NCI-H146 treated with DMSO at 0.1 percent for 48 hours (cell line): ENCODE data around the gene PRKN.
A peak's percentile ranks its signal among the peaks of the same experiment; 100 is the strongest.

Source experiments
- DNase-seq: peaks from one replicate; lab custom pipeline; 2025; ENCODE audit not compliant: unreplicated experiment; lab: John Stamatoyannopoulos, UW

The PRKN gene

DNA sequence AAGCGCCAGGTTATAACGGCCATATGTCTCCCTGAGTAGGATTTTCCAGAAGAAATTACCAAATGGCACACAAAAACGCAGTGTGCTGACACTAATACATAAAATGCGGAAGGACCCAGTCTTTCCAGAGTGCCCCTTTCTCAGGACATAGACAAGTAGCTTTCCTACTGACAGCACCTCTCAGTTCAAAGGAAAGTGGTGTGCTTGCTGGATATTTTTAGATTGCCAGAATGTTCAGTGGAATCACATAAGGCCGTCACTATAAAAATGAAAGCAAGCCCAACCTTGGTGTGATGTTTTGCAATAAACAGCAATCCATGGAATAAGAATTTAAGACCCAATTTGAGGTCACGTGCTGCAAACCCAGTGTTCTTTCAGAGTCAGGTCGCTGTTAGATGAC, 1318.2 kb downstream of the PRKN start:
- DNase-seq: no peak

DNA sequence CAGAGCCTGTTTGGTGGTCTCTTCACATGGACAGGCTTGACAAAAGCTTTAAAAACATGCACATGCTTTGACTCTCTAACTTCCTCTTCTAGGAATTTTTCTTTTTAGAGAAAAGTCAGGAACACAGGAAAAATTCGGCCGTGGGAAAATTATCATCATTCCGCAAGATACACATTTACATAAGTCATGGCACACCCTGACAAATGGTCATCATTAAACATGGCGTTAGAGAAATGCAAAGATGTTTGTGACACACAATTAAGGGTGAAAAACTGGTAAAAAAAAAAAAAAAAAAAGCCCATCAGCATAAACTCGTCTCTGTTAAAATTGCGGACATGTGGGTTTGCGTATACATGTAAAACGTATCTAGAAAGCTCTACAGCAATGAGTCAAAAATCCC, 1319.5 kb downstream of the PRKN start:
- DNase-seq: no peak

DNA sequence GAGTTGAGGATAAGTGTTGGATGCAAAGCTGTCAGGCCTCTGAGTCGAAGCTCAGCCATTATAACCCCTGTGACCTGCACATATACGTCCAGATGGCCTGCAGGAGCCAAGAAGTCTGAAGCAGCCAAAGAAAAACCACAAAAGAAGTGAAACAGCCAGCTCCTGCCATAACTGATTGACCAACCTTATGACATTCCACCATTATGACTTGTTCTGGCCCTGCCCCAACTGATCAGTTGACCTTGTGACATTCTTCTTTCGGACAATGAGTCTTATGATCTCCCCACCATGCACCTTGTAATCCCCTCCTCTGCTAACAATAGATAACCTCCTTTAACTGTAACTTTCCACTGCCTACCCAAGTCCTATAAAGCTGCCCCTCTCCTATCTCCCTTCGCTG, 1320.0 kb downstream of the PRKN start:
- DNase-seq: no peak

DNA sequence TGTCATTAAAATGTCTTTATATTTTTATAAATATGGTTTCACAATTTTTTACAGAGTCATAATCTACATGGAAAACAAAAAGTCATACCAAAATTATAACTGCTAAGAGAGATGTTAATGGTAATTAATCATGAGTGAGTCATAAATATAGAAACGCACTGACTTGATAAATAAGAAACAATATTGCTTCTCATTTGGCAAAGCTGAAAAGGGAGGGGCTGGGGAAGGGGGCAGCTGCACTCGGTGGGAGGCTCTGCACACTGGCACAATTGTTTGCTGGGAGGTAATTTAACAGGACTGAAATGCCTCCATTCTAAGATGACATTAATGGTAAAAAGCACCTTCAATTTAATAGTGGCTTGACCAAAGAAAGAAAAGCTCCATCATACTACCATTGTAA, 1320.5 kb downstream of the PRKN start:
- DNase-seq: peak; percentile 27

DNA sequence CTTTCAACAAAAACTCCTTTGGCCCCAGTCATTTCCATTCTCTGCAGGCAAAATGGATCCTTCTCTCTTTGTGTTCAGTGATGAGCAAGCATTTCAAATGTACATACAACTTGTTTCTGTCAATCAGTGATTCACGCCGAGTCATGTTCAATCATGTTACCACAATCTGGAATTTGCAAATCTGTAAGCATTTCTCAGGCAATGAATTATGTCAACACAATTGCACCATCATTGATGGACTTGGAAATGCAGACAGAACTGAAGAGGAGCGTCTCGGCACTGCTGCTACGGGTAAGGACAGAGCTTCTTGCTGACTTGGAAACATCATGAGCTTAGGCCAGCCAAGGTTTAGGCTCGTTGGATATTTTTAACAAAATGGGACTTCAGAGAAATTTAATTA, 1320.9 kb downstream of the PRKN start:
- DNase-seq: no peak

DNA sequence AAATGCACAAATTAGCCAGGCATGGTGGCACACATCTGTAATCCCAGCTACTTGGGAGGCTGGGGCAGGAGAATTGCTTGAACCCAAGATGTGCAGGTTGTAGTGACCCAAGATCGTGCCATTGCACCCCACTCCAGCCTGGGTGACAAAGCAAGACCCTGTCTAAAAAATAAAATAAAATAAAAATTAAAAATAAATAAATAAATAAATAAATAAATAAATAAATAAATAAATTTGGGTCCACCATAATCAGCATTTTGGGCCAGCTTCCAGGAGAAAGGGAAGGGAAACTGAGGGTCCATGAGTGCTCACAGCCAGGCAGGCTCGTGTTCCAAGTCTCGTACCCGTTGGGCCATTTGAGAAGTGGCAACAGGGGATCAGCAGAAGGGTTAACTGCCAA, 1322.1 kb downstream of the PRKN start:
- no peak for DNase-seq

DNA sequence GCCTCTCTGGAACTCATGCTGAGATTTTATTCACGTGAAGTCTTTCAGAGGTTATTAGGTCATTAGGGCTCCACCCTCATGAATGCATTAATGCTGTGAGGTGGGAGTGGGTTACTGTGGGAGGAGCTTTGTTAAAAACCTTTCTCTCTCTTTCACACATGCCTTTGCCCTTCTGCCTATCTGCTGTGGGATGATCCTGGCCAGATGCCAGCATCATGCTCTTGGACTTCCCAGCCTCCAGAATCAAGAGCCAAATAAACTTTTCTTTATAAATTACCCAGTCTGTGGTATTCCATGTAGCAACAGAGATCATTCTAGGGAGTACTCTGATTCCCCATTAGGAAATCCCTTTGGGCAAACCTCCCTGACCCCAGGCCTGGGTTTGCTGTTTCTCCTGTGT, 1323.8 kb downstream of the PRKN start:
- no peak for DNase-seq

DNA sequence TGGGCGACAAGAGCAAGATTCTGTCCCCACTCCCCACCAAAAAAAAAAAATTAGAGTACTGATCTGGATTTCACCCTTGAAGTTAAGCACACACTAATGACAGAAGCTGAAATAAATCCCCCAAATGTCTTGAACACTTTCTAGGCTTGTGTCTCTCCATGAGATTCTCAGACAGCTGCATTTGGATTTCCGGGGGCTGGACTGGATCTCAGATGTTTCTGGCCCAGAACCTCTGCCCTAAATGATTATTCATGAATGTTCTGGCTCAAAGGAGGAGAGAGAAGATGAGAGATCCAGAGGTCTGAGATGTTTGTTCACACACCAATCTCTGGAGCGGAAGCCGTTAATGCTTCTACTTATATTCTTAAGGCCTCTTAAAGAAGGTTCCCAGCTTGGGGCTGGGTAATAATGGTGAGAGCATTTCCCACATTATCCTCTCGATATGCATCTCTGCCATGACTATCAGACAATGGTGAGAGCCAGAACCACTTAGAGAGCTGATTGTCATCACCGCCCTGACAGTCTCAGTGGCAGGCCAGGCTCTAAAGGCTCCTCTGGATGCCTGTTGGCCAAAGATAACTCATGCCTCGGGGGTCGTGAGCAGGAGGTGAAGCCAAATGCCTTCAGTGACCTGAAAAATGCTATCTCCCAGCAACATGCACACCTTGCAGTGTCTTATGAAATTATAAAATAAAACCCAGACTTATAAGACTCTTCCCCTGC, 1325.8 kb downstream of the PRKN start:
- no peak for DNase-seq

DNA sequence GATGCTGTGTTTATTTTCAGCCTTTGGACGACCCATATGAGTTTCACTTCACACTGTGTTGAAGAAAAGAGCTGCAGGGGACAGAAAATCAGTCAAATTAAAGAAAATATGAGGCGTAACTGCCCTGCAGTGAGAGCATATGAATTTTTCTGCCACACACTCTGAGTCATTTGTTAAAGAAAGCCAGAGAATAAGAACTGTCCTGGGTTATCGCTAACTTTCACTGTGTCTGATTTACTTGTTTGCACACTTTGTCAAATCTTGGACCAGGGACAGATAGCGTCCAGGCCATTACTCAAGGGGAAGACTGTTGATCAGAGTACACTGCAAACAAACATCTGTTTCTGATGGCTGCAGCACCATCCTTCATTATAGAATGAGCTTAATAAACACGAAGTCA, 1326.9 kb downstream of the PRKN start:
- no peak for DNase-seq

DNA sequence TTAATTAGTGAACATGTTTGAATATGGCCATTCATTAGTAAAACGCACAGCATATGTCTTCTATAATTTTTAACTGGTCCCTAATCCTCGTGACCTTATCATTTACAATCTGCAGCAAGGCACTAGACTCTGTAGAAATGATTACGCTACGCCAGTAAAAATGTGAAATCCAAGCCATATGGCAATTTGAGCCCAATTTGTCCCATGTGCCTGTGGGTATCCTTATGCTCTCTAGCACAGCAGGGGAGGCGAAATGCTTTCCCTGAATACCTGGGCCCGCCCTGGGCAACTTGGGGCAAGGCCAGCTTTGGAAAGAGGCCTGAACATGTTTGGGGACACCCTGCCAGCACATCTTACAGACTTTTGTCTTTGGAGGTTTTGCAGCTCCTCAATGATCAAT, 1331.0 kb downstream of the PRKN start:
- no peak for DNase-seq

DNA sequence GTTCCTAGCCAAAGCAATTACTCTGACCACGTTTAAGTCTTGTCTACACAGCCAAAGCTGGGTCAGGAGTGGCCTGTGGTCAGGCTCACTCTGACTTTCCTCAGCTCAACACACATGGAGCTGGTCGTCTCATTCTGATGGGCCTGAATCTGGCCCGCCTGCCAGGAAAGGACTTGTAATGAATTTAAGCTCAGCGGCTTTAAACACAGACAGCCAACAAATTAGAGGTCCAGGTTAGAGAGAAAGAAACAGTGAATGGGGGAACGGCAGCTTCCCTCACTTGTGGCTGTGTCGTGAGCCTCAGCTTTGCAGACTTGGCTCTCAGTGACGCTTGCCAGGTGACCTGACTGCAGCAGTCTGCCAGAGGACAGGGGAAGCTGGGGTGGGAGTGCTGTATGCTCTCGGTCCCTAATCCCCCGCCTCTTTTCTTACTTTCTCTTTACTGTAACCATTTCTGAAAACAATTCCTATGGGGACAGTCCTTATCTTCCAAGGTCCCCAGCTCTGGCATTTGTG, 1331.8 kb downstream of the PRKN start:
- DNase-seq: no peak

DNA sequence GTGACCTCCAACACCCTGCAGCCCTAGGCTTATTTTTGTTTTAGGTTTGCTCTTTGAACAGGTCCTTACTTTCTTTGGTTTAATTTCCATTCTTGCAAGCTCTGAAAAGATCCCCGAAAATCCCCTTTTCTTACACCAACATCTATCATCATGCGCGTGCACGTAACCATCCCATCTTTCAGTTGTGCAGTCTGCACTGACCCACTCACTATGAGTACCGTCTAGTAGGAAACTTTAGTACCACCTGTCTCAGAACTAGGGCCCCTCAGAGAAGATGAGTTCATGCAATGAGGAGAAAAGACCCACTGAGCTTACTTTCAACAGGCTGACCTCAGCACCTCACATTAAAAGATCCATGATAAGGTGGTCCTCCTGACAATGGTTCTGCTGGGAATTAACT, 1333.1 kb downstream of the PRKN start:
- DNase-seq: no peak

DNA sequence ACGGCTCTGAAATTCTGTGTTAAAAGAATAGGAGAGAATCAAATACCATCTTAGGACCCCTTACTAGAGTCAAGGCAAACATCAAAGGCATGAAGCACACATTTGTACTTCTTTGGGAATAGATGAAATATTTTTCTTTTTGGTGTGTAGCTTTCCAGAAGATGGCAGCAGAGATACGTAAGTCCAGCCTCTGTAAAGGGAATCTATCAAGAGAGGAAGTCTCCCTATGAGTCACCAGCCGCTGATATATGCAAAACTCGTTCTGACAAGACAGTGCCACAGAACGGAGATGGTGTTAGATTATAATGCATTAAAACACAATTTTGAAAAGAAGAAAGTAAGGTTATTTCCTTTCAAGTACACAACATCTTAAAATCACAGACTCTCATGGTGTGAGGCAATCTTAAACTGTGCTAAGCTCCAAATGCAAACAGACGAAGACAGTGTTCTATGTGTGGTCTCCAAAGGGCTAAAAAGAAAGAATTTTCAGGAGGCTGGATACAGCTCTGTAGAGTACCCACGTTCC, 1333.7 kb downstream of the PRKN start:
- peak; percentile 86 for DNase-seq

DNA sequence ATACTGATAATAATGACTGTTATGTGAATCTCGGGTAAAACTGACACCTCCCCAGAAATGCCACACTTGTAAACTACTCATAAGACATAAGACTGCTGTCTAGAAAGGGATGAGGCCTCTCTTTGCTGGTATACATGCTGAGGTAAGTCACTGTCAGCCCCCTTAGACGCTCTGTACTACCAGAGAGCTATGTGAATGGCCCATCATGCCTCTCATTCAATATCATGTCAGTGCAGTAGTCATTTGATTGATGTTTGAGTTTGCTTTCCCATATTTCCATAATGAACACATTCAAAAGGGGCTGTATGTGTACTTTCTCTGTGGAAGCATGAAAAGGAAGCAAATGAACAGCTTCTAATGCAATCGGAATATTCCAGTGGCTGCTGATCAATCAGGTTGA, 1334.3 kb downstream of the PRKN start:
- no peak for DNase-seq

DNA sequence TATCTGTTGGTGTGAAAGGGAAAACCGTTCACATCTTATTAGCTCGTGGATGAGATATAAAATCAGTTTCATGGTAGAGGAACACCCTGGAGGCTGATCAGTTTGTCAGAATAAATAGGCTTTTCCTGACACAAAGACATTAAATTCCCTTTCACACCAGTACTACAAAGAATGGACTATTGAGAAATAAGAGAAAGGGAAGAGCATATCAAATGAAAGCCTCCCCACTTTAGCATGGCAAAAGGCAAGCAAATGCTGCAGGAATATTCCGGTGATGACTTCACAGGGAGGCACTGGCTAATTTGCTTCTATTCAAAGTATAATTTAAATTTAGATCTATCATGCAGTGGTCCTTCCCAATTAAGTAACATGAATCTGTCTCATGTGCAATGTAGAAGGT, 1337.8 kb downstream of the PRKN start:
- no peak for DNase-seq

DNA sequence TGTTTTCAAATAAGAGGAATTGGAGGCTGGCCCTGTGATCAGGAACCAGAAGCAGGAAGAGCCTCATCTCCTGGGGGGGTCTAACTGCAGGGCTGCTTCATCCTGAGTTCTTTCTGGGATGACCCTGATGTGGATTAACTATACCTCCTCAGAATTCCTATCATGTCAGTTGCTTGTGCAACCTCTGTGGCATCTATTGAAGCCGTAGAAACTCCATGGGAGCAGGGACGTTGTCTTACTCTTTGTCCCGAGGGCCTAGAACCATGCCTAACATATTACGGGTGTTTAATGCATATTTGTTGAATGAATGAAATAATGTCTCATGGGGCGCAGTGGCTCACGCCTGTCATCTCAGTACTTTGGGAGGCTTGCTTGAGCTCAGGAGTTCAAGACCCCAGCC, 1343.6 kb downstream of the PRKN start:
- no peak for DNase-seq

DNA sequence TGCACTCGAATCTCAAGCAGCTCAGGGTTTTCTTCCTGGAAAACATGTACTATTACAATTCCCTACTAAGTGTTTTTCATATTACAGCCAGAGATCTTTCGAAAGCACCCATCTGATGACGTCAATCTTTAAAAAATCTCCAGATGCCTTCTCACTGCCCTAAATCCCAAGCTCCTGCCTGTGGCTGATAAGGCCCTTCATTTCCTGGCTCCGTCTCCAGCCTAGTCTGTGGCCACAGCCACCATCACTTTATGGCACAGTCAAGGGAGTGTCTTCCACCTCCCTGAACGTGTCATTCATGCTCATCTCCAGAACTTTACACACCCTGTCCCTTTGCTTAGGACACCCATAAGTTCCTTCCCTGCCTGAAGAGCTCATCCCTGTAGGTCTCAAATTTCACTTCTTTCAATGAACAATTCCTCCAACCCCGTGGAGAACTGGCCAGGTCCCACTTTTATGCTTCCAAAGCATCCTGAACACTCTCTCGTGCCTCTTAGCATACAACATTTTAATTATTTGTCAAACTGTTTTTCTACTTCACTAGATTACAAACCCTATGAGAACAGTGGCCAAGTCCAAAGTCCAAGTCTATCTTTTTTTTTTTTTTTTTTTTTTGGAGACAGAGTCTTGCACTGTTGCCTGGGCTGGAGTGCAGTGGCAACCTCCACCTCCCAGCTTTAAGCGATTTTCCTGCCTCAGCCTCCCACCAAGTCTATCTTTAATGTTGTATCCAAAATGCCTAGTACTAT, 1347.6 kb downstream of the PRKN start:
- no peak for DNase-seq

DNA sequence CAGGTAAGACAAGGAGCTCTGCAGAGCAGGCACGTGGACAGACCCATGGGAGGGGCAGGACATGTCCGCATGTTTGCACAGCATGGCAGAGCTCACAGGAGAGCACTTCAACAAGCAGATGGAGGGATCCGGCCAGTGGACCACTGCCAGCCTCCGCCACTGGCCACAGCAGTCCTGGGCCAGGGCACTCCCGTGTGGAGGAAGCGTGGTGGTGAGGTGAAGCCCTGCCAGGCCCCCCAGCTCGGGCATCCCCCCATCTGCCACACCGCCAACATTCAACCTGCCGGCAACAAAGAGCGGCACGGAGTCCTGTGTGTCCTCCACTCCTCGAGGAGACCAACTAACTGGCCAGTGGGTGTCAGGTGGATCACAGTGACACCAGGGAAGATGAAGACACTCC, 1349.5 kb downstream of the PRKN start:
- DNase-seq: no peak

DNA sequence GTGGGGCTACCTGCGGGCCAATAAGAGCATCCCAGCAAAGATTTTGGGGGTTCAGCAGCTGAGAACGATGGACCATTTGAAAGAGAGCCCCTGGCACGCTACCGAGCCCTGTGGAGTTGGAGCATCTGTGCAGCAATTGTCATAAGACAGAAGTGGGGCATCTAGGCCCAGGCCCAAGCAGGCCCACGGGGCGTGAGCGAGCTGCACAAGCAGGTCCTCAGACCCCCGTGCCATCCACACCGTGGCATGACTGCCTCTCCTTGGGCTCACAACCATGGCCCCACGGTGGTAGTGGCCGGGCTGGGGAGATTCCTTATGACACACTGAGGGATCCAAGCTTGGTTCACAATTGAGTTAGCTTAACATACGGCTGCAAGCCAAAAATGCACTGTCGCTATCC, 1350.5 kb downstream of the PRKN start:
- DNase-seq: no peak

DNA sequence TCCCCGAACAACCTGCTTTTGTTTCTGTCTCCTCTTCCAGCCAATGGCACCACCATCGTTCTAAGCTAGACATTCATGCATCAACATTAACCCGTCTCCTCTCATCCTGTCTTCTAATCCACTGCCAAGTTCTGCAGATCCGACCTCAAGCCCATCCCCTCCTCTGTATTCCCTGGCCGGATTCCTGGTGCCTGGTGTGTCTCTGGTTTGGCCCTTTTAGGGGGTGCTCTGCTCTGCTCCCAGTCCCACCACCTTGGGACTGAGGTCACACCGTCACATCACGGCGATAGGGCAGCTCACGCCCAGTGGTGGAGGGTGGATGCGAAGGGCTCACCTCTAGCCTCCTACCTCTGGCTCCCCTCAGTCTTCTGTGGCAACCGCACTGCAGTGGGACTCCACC, 1351.2 kb downstream of the PRKN start:
- no peak for DNase-seq

DNA sequence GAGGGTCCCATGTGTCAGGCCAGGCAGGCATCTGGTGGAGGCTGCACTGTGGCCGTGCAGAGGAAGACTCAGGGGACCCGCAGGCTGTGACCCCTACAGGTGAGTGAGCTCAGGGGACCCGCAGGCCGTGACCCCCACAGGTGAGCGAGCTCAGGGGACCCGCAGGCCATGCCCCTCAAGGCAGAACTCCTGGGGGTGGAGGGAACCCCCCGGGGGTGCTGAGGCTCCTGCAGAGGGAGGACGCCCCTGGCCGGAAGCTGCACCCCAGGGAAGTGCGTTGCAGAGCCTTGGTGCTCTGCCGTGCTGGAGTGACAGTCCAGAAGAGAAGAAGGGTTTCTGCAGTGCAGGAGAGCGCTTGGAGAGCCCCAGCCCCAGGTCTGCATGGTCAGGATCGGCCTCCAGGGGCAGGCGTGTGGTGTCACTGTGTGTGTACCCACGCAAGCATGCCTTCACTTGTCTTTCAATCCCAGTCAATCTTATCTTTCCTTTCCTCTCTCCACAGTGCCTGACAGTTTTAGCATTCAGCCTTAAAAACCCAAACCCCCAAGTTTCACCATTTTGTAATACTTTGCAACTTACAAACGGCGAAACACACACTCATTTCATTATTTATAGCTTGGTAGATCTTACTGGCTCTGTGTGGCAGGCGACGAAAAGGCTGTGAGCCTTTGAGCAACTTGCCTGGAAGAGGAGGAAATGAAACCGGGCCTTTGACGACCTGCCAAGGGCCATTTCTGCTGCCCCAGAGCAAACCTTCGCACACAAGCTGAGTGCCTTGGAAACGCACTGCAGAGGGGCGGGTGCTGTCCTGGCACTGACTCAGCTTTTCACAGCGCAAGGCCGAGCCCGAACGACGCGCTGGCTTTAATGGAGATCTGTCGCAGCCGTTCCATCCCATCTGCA, 1352.3 kb downstream of the PRKN start:
- DNase-seq: peak; percentile 39
